VCaP (cell line): ENCODE measurements around the gene KRTAP4-7.
"Not testable (repeated sequence)": the region's sequence is repeated elsewhere in the genome, so short reads cannot be mapped to it uniquely, and the experiment has no call there.

Source experiments
- H3K27ac ChIP-seq: fragments of 450-650 bp; 2 replicates; pipeline ENCODE4 v1.5.1; 2017
- CTCF ChIP-seq: fragments of 450-650 bp; conservative IDR thresholded peaks from 2 replicates; pipeline ENCODE4 v1.5.1; 2017; ENCODE audit warnings: mild to moderate bottlenecking, moderate library complexity

KRTAP4-7 gene

GRCh38 chr17:41084100-41084856 is at the start of gene KRTAP4-7:
KRTAP4-7 (plus strand) TSS chr17:41084150; CDS start chr17:41084207, 57 bp downstream.
- H3K27ac ChIP-seq: not testable (repeated sequence)

DNA sequence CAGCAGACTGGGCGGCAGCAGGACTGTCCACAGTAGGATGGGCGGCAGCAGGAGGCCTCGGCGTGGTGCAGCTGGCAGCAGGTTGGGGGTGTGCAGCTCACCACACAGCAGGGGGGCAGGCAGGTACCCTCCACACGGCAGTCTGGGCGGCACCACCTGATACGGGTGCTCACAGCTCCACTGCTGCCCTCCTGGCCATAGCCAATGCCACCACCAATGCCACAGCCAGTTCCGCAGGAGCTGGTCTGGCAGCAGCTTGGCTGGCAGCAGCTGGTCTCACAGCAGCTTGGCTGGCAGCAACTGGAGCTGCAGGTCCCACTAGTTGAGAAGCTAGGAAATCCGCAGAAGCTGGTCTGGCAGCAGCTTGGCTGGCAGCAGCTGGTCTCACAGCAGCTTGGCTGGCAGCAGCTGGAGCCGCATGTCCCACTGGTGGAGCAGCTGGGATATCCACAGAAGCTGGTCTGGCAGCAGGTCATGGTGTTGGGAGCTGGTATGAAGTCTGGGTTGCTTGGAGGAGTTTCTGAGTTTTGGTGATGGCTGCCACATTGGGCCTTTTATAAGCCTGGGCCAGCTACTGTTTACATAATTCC is 49.5 kb upstream of the KRTAP4-7 start, which contains the start of gene KRTAP1-3:
Gene KRTAP1-3 (minus strand): TSS at position 529 of the 590 bp plus-strand sequence. CDS start 53 bp downstream, at position 476.
- H3K27ac ChIP-seq: not testable (repeated sequence)

DNA sequence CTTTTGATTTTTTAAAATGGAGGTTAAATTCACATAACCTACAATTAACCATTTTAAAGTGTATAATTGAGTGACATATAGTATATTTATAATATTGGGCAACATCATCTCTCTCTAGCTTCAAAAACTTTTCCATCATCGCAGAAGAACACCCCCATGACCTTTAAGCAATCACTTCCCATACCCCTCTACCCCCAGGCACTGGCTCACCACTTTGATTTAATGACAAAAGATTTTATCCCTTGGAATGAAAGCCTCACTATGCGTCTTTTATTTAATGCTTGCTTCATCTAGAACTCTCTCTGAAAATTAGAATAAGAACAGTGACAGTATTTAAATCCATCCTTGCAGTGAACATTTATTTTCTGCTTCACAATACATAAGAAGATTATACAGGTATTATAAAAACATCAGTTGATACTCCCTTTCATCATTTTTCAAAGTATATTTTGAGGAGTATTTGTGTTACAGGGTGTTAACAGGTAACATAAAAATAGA is 46.0 kb upstream of the KRTAP4-7 start:
- no peak for TF ChIP-seq CTCF
- no peak overlapping the region for H3K27ac ChIP-seq

DNA sequence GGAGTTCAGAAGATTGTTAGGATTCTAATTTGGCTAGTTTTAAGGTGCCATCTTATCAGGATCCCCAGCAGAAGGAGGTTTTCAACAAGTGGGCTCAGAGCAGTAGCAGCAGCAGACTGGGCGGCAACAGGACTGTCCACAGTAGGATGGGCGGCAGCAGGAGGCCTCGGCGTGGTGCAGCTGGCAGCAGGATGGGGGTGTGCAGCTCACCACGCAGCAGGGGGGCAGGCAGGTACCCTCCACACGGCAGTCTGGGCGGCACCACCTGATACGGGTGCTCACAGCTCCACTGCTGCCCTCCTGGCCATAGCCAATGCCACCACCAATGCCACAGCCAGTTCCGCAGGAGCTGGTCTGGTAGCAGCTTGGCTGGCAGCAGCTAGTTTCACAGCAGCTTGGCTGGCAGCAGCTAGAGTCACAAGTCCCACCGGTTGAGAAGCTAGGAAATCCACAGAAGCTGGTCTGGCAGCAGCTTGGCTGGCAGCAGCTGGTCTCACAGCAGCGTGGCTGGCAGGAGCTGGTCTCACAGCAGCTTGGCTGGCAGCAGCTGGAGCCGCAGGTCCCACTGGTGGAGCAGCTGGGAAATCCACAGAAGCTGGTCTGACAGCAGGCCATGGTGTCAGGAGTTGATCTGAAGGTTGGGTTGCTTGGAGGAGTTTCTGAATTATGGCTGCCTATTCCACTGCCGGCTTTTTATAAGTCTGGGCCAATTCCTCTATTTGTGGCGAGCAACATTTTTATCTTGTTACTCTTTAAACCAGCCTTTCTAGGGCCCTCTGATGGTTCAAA is 43.0 kb upstream of the KRTAP4-7 start, which contains the start of gene KRTAP1-1:
Gene KRTAP1-1 (minus strand): TSS at position 668 of the 789 bp plus-strand sequence. CDS start 53 bp downstream, at position 615.
- H3K27ac ChIP-seq: not testable (repeated sequence)
- TF ChIP-seq CTCF: 0 out of 2 replicates have a peak, but pooled peaks have one; percentile 12

- no peak overlapping the region for H3K27ac ChIP-seq
- TF ChIP-seq CTCF: no peak
Measured at GRCh38 chr17:41042953-41043352, 41.0 kb upstream of the KRTAP4-7 start.

- not testable (repeated sequence) for H3K27ac ChIP-seq
Measured at GRCh38 chr17:41046735-41047465, 37.0 kb upstream of the KRTAP4-7 start, which contains the start of gene KRTAP2-1. KRTAP2-1 (minus strand) TSS chr17:41047316; CDS start chr17:41047267, 49 bp downstream.

GRCh38 chr17:41048441-41048840 is 35.5 kb upstream of the KRTAP4-7 start:
- no peak overlapping the region for H3K27ac ChIP-seq
- TF ChIP-seq CTCF: no peak

DNA sequence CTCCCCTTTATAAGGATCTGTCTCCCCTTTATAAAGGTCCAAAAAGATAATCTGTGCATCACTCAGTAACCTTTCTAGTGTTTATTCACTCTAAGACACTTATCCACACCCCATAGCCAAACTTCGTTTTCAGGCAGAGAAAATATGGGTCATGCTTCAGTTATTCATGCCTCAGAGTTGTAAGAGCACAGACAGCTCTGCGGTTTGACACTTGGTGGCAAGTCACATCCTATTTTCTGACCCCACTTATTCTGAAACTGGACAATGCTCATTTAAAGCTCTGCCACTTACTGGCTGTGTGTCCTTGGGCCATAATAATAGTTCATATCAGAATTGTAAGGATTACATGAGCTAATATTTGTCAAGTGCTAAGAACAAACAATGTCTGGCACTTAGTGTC is 34.8 kb upstream of the KRTAP4-7 start:
- H3K27ac ChIP-seq: no peak overlapping the region

More for the DNA sequence above, 34.8 kb upstream of the KRTAP4-7 start:
- TF ChIP-seq CTCF: no peak
